Measurements from ENCODE around the gene TRIM8.

DNA sequence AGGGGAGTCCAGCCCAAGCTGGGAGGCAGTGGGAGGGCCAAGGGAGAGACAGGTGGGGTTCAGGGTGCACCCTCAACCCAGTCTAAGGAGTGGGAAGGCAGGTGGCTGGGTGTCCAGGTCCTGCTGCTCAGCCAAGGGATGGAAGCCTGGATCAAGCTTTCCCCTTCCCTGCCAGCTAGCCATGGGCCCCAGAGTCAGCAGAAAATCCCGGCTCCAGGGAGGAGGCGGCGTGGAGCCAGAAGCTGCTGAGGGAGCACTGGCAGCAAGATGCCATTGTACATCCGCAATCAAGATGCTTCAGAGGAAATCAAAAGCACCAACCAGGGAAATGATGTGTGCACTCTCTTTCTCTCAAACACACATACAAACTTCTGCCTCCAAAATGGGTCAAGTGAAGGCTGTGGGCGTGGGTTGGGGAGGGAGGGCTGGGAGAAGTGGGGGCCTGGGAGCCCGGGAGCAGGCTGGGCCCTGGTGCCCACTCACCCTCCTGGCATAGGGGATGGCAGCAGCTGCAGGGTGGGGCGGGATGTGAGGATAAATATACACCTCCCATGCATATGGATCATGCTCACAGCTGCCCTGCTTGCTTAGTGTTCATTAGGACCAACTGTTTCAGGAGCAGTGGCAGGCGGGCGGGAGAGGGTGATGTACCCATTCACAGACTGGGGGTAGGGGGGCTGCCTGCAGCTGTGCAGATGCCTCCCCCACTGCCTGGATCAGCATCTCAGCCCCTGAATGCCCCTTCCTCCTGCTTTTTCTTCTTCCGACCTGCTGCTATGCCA lies 24.2 kb downstream of the TRIM8 start:
- TF ChIP-seq, protein P1, sequence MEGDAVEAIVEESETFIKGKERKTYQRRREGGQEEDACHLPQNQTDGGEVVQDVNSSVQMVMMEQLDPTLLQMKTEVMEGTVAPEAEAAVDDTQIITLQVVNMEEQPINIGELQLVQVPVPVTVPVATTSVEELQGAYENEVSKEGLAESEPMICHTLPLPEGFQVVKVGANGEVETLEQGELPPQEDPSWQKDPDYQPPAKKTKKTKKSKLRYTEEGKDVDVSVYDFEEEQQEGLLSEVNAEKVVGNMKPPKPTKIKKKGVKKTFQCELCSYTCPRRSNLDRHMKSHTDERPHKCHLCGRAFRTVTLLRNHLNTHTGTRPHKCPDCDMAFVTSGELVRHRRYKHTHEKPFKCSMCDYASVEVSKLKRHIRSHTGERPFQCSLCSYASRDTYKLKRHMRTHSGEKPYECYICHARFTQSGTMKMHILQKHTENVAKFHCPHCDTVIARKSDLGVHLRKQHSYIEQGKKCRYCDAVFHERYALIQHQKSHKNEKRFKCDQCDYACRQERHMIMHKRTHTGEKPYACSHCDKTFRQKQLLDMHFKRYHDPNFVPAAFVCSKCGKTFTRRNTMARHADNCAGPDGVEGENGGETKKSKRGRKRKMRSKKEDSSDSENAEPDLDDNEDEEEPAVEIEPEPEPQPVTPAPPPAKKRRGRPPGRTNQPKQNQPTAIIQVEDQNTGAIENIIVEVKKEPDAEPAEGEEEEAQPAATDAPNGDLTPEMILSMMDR (IDR thresholded peaks at IDR 0.05): no peak
- no peak for TF ChIP-seq POLR2A (IDR thresholded peaks at IDR 0.05)
